Islet precursor cell (in vitro differentiated cells): ENCODE data around the gene BCL3.

Experiments
- DNase-seq: peaks from one replicate; pipeline ENCODE4 v3.0.0-alpha.2; 2018

The BCL3 gene

GRCh38 chr19:44742330-44743061, 6.0 kb upstream of the BCL3 start:
- no peak for DNase-seq

GRCh38 chr19:44744871-44745332, 3.6 kb upstream of the BCL3 start:
- DNase-seq = no peak

- DNase-seq = no peak
Observed at GRCh38 chr19:44745341-44745831, 3.1 kb upstream of the BCL3 start.

GRCh38 chr19:44745887-44746600, 2.5 kb upstream of the BCL3 start:
- no peak for DNase-seq

- DNase-seq = no peak
Observed at GRCh38 chr19:44746616-44746945, 1.9 kb upstream of the BCL3 start.

GRCh38 chr19:44746946-44747738, 1.4 kb upstream of the BCL3 start:
- peak; percentile 93 for DNase-seq

- peak; percentile 73 for DNase-seq
Observed at GRCh38 chr19:44747739-44748425, 626 bp upstream of the BCL3 start.

GRCh38 chr19:44749292-44749691, 784 bp downstream of the BCL3 start:
- DNase-seq = no peak

GRCh38 chr19:44749994-44750393, 1.5 kb downstream of the BCL3 start:
- no peak for DNase-seq

- DNase-seq = no peak
Observed at GRCh38 chr19:44752123-44752815, 3.8 kb downstream of the BCL3 start.

GRCh38 chr19:44752816-44753625, 4.5 kb downstream of the BCL3 start:
- DNase-seq = peak; percentile 92

- DNase-seq = no peak
Observed at GRCh38 chr19:44753626-44753931, 5.1 kb downstream of the BCL3 start.

GRCh38 chr19:44753932-44754749, 5.6 kb downstream of the BCL3 start:
- DNase-seq = peak; percentile 78

- no peak for DNase-seq
Observed at GRCh38 chr19:44754750-44755080, 6.2 kb downstream of the BCL3 start.

GRCh38 chr19:44755219-44755618, 6.7 kb downstream of the BCL3 start:
- DNase-seq = no peak

GRCh38 chr19:44756089-44756562, 7.6 kb downstream of the BCL3 start:
- no peak for DNase-seq

- DNase-seq = peak; percentile 81
Observed at GRCh38 chr19:44757057-44757734, 8.7 kb downstream of the BCL3 start.

- DNase-seq = peak; percentile 90
Observed at GRCh38 chr19:44757735-44758505, 9.4 kb downstream of the BCL3 start.

- peak; percentile 74 for DNase-seq
Observed at GRCh38 chr19:44758596-44758995, 10.1 kb downstream of the BCL3 start.
